ENCODE data around the gene RUSF1.
"Not testable (repeated sequence)": the region's sequence is repeated elsewhere in the genome, so short reads cannot be mapped to it uniquely, and the experiment has no call there.

RUSF1 gene

GRCh38 chr16:31507929-31508705 is at the start of gene RUSF1:
RUSF1 (minus strand) TSS chr16:31508391; CDS start chr16:31508373, 18 bp downstream.
- DNase-seq (ENCODE audit: low spot score): peak; percentile 85

GRCh38 chr16:31542763-31543162 is 34.6 kb upstream of the RUSF1 start:
- no peak for DNase-seq (ENCODE audit: low spot score)

GRCh38 chr16:31539762-31540161 is 31.6 kb upstream of the RUSF1 start:
- DNase-seq (ENCODE audit: low spot score): not testable (repeated sequence)

GRCh38 chr16:31538243-31538598 is 30.0 kb upstream of the RUSF1 start:
- not testable (repeated sequence) for DNase-seq (ENCODE audit: low spot score)

GRCh38 chr16:31537362-31538242 is 29.4 kb upstream of the RUSF1 start:
- DNase-seq (ENCODE audit: low spot score): no peak

- DNase-seq (ENCODE audit: low spot score): no peak
These were observed 28.7 kb upstream of the RUSF1 start for GRCh38 chr16:31536804-31537361.

GRCh38 chr16:31535737-31536136 is 27.5 kb upstream of the RUSF1 start:
- DNase-seq (ENCODE audit: low spot score): no peak

GRCh38 chr16:31532896-31533295 is 24.7 kb upstream of the RUSF1 start:
- DNase-seq (ENCODE audit: low spot score): no peak

- DNase-seq (ENCODE audit: low spot score): no peak
These were observed 23.9 kb upstream of the RUSF1 start for GRCh38 chr16:31532120-31532519.

- no peak for DNase-seq (ENCODE audit: low spot score)
These were observed 22.9 kb upstream of the RUSF1 start for GRCh38 chr16:31531096-31531495.

GRCh38 chr16:31530405-31530804 is 22.2 kb upstream of the RUSF1 start:
- no peak for DNase-seq (ENCODE audit: low spot score)

GRCh38 chr16:31529937-31530312 is 21.7 kb upstream of the RUSF1 start:
- no peak for DNase-seq (ENCODE audit: low spot score)

GRCh38 chr16:31529108-31529936 is 21.1 kb upstream of the RUSF1 start:
- no peak for DNase-seq (ENCODE audit: low spot score)

- DNase-seq (ENCODE audit: low spot score): no peak
These were observed 20.4 kb upstream of the RUSF1 start for GRCh38 chr16:31528523-31529107.

GRCh38 chr16:31527734-31528274 is 19.6 kb upstream of the RUSF1 start, which contains the start of gene AHSP:
AHSP (plus strand) TSS chr16:31527900; CDS start chr16:31528140, 240 bp downstream.
- DNase-seq (ENCODE audit: low spot score): no peak

- no peak for DNase-seq (ENCODE audit: low spot score)
These were observed 16.9 kb upstream of the RUSF1 start for GRCh38 chr16:31525113-31525512.

- DNase-seq (ENCODE audit: low spot score): not testable (repeated sequence)
These were observed 15.6 kb upstream of the RUSF1 start for GRCh38 chr16:31523768-31524167.

GRCh38 chr16:31522071-31522470 is 13.9 kb upstream of the RUSF1 start:
- no peak for DNase-seq (ENCODE audit: low spot score)

GRCh38 chr16:31521368-31521767 is 13.2 kb upstream of the RUSF1 start:
- no peak for DNase-seq (ENCODE audit: low spot score)

GRCh38 chr16:31519759-31520431 is 11.7 kb upstream of the RUSF1 start:
- no peak for DNase-seq (ENCODE audit: low spot score)
